K562 (cell line): Measurements from ENCODE around the gene OR5AU1. TPM values are rescaled to one million over a fixed set of nuclear protein-coding genes. Genes with fewer than 3 reads are reported as not detected.

Experiments used
- CHAMP1 ChIP-seq: fragments of 450-650 bp; IDR thresholded peaks from 2 replicates; pipeline ENCODE4 v1.6.1; 2016; ENCODE audit warnings: mild to moderate bottlenecking
- GATAD2A ChIP-seq: fragments of 450-650 bp; IDR thresholded peaks from 2 replicates; pipeline ENCODE4 v1.6.1; 2017
- HDGF ChIP-seq: fragments of 450-650 bp; IDR thresholded peaks from 2 replicates; pipeline ENCODE4 v1.6.1; 2016
- KLF6 ChIP-seq: fragments of 250-450 bp; sonication (Bioruptor Pico); IDR thresholded peaks from 2 replicates; pipeline ENCODE4 v1.4.0; 2020; ENCODE audit warnings: mild to moderate bottlenecking, moderate library complexity, borderline replicate concordance
- RAD21 ChIP-seq, 2 experiments: fragments of 250-450 bp in 1 of 2; fragments of 450-650 bp in 1 of 2; sonication (Bioruptor Pico) in 1 of 2; formaldehyde crosslinking in 1 of 2; IDR thresholded peaks in 1 of 2; conservative IDR thresholded peaks in 1 of 2; 2 replicates each; pipeline versions ENCODE4 v1.4.0 to v1.8.0; 2020 to 2022; ENCODE audit warnings: mild to moderate bottlenecking in 2 of 2, moderate library complexity in 1 of 2
- RBFOX2 ChIP-seq: fragments of 200-400 bp; formaldehyde crosslinking; IDR thresholded peaks from 2 replicates; pipeline ENCODE4 v1.6.1; 2017; ENCODE audit warnings: low read depth, mild to moderate bottlenecking, low read length, moderate library complexity
- RBM39 ChIP-seq: fragments of 200-400 bp; formaldehyde crosslinking; optimal IDR thresholded peaks from 2 replicates; pipeline ENCODE3; 2018; ENCODE audit warnings: low read depth, low read length
- ZNF311 ChIP-seq: fragments of 250-450 bp; sonication (Bioruptor Pico); IDR thresholded peaks from 2 replicates; pipeline ENCODE4 v1.4.0; 2020; ENCODE audit warnings: mild to moderate bottlenecking, moderate library complexity
- polyA plus RNA-seq, 8 experiments: library from polyadenylated mRNA; depleted of rRNA in 4 of 8; stranded (reverse) in 5 of 8; unstranded in 3 of 8; fragments of >200 nt; fragmentation: Nextera tagmentation in 2 of 8; fragmentation: Illumina TruSeq in 1 of 8; extraction: Ambion mirVana in 2 of 8; extraction: Trizol in 1 of 8; gene quantifications; 2 replicates each; pipeline versions ENCODE4 v1.2.1 to v1.2.3, GENCODE V29; 2011 to 2014; ENCODE audit warnings: inconsistent platforms in 1 of 8, missing spikeins in 1 of 8
- total RNA-seq, 7 experiments: library from RNA; depleted of rRNA in 6 of 7; stranded (reverse); fragments of >200 nt in 6 of 7; fragmentation: Illumina TruSeq in 2 of 7; extraction: Trizol in 2 of 7; gene quantifications; 2 replicates each; pipeline versions ENCODE4 v1.2.1 to v1.2.3, GENCODE V29; 2011 to 2021; ENCODE audit warnings: low replicate concordance in 1 of 7
- TF ChIP-seq, protein P1 (sequence below), 2 experiments: fragments of 450-650 bp; formaldehyde crosslinking in 1 of 2; IDR thresholded peaks; 2 replicates each; pipeline versions ENCODE4 v1.4.0 to v1.6.1; 2014 to 2020; ENCODE audit warnings: mild to moderate bottlenecking in 2 of 2, borderline replicate concordance in 1 of 2, low read depth in 1 of 2
- TF ChIP-seq, protein P2 (sequence below): fragments of 450-650 bp; IDR thresholded peaks from 2 replicates; pipeline ENCODE4 v1.6.1; 2017; ENCODE audit warnings: antibody characterized with exemption, mild to moderate bottlenecking

The OR5AU1 gene
- total and polyA plus RNA-seq, 9 of the 15 experiments (the other 6 are each of a cell fraction or from before 2014, with no cell fraction given) = not detected

- TF ChIP-seq, protein P1, sequence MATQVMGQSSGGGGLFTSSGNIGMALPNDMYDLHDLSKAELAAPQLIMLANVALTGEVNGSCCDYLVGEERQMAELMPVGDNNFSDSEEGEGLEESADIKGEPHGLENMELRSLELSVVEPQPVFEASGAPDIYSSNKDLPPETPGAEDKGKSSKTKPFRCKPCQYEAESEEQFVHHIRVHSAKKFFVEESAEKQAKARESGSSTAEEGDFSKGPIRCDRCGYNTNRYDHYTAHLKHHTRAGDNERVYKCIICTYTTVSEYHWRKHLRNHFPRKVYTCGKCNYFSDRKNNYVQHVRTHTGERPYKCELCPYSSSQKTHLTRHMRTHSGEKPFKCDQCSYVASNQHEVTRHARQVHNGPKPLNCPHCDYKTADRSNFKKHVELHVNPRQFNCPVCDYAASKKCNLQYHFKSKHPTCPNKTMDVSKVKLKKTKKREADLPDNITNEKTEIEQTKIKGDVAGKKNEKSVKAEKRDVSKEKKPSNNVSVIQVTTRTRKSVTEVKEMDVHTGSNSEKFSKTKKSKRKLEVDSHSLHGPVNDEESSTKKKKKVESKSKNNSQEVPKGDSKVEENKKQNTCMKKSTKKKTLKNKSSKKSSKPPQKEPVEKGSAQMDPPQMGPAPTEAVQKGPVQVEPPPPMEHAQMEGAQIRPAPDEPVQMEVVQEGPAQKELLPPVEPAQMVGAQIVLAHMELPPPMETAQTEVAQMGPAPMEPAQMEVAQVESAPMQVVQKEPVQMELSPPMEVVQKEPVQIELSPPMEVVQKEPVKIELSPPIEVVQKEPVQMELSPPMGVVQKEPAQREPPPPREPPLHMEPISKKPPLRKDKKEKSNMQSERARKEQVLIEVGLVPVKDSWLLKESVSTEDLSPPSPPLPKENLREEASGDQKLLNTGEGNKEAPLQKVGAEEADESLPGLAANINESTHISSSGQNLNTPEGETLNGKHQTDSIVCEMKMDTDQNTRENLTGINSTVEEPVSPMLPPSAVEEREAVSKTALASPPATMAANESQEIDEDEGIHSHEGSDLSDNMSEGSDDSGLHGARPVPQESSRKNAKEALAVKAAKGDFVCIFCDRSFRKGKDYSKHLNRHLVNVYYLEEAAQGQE (IDR thresholded peaks at IDR 0.05; ENCODE audit: borderline replicate concordance) = peak; percentile 59; the same call in 1 of the 2 replicates
- TF ChIP-seq, protein P1 (CRISPR knock-in tag; IDR thresholded peaks at IDR 0.05; ENCODE audit: low read depth) = no peak
- TF ChIP-seq RBM39 = no peak
- TF ChIP-seq HDGF = 0 out of 2 replicates have a peak, but pooled peaks have one; percentile 25
- 0 out of 2 replicates have a peak, but pooled peaks have one; percentile 23 for TF ChIP-seq CHAMP1
- TF ChIP-seq RBFOX2 = peak; percentile 36; the same call in 1 of the 2 replicates
- TF ChIP-seq GATAD2A = 0 out of 2 replicates have a peak, but pooled peaks have one; percentile 22
- TF ChIP-seq ZNF311 (CRISPR knock-in tag) = 0 out of 2 replicates have a peak, but pooled peaks have one; percentile 26
- TF ChIP-seq KLF6 (CRISPR knock-in tag) = peak; percentile 51; the same call in 1 of the 2 replicates
- TF ChIP-seq, protein P2, sequence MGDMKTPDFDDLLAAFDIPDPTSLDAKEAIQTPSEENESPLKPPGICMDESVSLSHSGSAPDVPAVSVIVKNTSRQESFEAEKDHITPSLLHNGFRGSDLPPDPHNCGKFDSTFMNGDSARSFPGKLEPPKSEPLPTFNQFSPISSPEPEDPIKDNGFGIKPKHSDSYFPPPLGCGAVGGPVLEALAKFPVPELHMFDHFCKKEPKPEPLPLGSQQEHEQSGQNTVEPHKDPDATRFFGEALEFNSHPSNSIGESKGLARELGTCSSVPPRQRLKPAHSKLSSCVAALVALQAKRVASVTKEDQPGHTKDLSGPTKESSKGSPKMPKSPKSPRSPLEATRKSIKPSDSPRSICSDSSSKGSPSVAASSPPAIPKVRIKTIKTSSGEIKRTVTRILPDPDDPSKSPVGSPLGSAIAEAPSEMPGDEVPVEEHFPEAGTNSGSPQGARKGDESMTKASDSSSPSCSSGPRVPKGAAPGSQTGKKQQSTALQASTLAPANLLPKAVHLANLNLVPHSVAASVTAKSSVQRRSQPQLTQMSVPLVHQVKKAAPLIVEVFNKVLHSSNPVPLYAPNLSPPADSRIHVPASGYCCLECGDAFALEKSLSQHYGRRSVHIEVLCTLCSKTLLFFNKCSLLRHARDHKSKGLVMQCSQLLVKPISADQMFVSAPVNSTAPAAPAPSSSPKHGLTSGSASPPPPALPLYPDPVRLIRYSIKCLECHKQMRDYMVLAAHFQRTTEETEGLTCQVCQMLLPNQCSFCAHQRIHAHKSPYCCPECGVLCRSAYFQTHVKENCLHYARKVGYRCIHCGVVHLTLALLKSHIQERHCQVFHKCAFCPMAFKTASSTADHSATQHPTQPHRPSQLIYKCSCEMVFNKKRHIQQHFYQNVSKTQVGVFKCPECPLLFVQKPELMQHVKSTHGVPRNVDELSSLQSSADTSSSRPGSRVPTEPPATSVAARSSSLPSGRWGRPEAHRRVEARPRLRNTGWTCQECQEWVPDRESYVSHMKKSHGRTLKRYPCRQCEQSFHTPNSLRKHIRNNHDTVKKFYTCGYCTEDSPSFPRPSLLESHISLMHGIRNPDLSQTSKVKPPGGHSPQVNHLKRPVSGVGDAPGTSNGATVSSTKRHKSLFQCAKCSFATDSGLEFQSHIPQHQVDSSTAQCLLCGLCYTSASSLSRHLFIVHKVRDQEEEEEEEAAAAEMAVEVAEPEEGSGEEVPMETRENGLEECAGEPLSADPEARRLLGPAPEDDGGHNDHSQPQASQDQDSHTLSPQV = peak; percentile 87
- TF ChIP-seq RAD21 (CRISPR knock-in tag; conservative IDR thresholded peaks at IDR 0.05 in 1 of 2, IDR thresholded peaks at IDR 0.05 in 1 of 2) = peak; percentile 67 to 73
Observed at GRCh38 chr14:21106498-21107282, 49.2 kb downstream of the OR5AU1 start (continued).
